GM12878 (cell line): ENCODE data around the gene RAB44.

ENCODE experiments used
- EZH2 ChIP-seq: IDR thresholded peaks from 2 replicates; pipeline ENCODE4 v1.6.1; 2012; ENCODE audit warnings: low read depth, mild to moderate bottlenecking, control low read depth, inconsistent platforms, low read length, borderline replicate concordance; ENCODE audit not compliant: control insufficient read depth
- MTA3 ChIP-seq: IDR thresholded peaks from 2 replicates; pipeline ENCODE4 v1.6.1; 2012; ENCODE audit warnings: low read length, inconsistent platforms, borderline replicate concordance
- NR2C2 ChIP-seq: IDR thresholded peaks from 2 replicates; pipeline ENCODE4 v1.6.1; 2011; ENCODE audit warnings: borderline replicate concordance, low read depth; ENCODE audit not compliant: control insufficient read depth, insufficient read length
- ZBTB4 ChIP-seq: fragments of 450-650 bp; formaldehyde crosslinking; IDR thresholded peaks from 2 replicates; pipeline ENCODE4 v1.4.0; 2022; ENCODE audit warnings: mild to moderate bottlenecking, moderate library complexity

- no peak for TF ChIP-seq EZH2
- TF ChIP-seq NR2C2, result no peak
- TF ChIP-seq MTA3, result no peak
- TF ChIP-seq ZBTB4 (CRISPR knock-in tag), result no peak
Observed at GRCh38 chr6:36662827-36663256, 34.8 kb upstream of the RAB44 start.
